ENCODE data around the gene ACTR2.

DNA sequence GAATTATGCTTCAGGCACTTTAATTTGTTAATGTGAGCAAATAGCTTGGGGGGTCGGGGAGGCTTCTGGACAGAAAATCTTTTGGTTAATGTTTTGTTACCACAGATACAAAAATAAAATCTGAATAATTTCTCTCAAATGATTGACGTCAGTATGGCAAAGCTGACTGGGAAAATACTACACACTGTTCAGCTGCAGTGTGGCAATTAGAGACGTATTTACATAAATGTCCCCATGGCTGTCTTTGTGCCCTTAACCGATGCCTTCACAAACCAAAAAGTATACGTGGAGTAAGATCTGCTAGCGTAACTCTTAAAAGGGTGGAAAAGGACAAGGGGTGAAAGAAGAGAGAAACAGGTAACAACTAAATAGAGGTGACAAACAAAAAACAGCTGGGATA lies 83.4 kb downstream of the ACTR2 start:
- TF ChIP-seq CTCF (IDR thresholded peaks at IDR 0.05; ENCODE audit: low read depth, low read length), result no peak
- no peak for TF ChIP-seq EZH2phosphoT487 (IDR thresholded peaks at IDR 0.05; ENCODE audit: low read depth)

All from OCI-LY3 (cell line).